NB4 (cell line): Measurements from ENCODE around the gene RBMXL3.

Experiments
- DNase-seq: peaks from one replicate; pipeline ENCODE4 v3.0.0; 2010; ENCODE audit warnings: low read depth
- H3K4me3 ChIP-seq: one replicate; pipeline ENCODE4 v1.5.1; 2011; ENCODE audit warnings: mild to moderate bottlenecking, low read depth, low read length, moderate library complexity
- CTCF ChIP-seq: IDR thresholded peaks from one replicate; pipeline ENCODE4 v1.5.1; 2012; ENCODE audit warnings: low read depth, low read length
- MAX ChIP-seq: IDR thresholded peaks from 2 replicates; pipeline ENCODE4 v1.6.1; 2011; ENCODE audit warnings: low read depth, low read length
- MYC ChIP-seq: IDR thresholded peaks from 2 replicates; pipeline ENCODE4 v1.6.1; 2011; ENCODE audit warnings: low read depth, low read length
- POLR2A ChIP-seq: IDR thresholded peaks from 2 replicates; pipeline ENCODE4 v1.6.1; 2011; ENCODE audit warnings: mild to moderate bottlenecking; ENCODE audit not compliant: insufficient read length; ENCODE audit errors: extremely low read depth

Gene RBMXL3

GRCh38 chrX:115237056-115237455 is 47.8 kb downstream of the RBMXL3 start:
- H3K4me3 ChIP-seq, result no peak overlapping the region
- no peak for DNase-seq
- TF ChIP-seq MAX, result no peak
- TF ChIP-seq CTCF, result no peak
- no peak for TF ChIP-seq POLR2A
- no peak for TF ChIP-seq MYC
